Left kidney (tissue), 2 donors: ENCODE data around the gene NCKAP1. TPM values are rescaled to one million over a fixed set of nuclear protein-coding genes. Genes with fewer than 3 reads are reported as not detected.
"Not testable (repeated sequence)": the region's sequence is repeated elsewhere in the genome, so short reads cannot be mapped to it uniquely, and the experiment has no call there.

Experiments used
- DNase-seq: peaks from one replicate; pipeline ENCODE4 v3.0.0-alpha.2; 2013
- polyA plus RNA-seq: library from polyadenylated mRNA; unstranded; fragments of 120-200 nt; gene quantifications from one replicate; pipeline ENCODE4 v1.2.1, GENCODE V29; 2013; ENCODE audit not compliant: insufficient read length

Gene NCKAP1
- polyA plus RNA-seq, 1 donor, result 145 TPM

- not testable (repeated sequence) for DNase-seq
These were observed 161.6 kb downstream of the NCKAP1 start for GRCh38 chr2:182876653-182877052.

GRCh38 chr2:182870227-182870626, 168.0 kb downstream of the NCKAP1 start:
- DNase-seq, result no peak

- no peak for DNase-seq
These were observed 170.0 kb downstream of the NCKAP1 start for GRCh38 chr2:182868054-182868796.

- DNase-seq, result no peak
These were observed 170.7 kb downstream of the NCKAP1 start for GRCh38 chr2:182867426-182868053.

GRCh38 chr2:182866461-182867406, 171.5 kb downstream of the NCKAP1 start, which contains the start of gene FRZB:
Gene FRZB (minus strand): TSS chr2:182866637. CDS start chr2:182866552, 85 bp downstream.
- DNase-seq, result peak; percentile 81

- no peak for DNase-seq
These were observed 172.2 kb downstream of the NCKAP1 start for GRCh38 chr2:182866095-182866460.

- DNase-seq, result no peak
These were observed 173.2 kb downstream of the NCKAP1 start for GRCh38 chr2:182864949-182865570.

GRCh38 chr2:182863642-182864041, 174.6 kb downstream of the NCKAP1 start:
- no peak for DNase-seq

- DNase-seq, result no peak
These were observed 176.2 kb downstream of the NCKAP1 start for GRCh38 chr2:182862091-182862490.

GRCh38 chr2:182860858-182861257, 177.4 kb downstream of the NCKAP1 start:
- no peak for DNase-seq

Other genes with a start within 250 kb of the NCKAP1 start
- gene FRZB, start 171.8 kb downstream of the NCKAP1 start, polyA plus RNA-seq, result 10.9 TPM
- 5.2 TPM for gene DUSP19, start 40.3 kb upstream of the NCKAP1 start, polyA plus RNA-seq
- 26.7 TPM for gene NUP35, start 86.0 kb upstream of the NCKAP1 start, polyA plus RNA-seq